KOPT-K1 (cell line): ENCODE results near the gene CTIF.

Experiments
- H3K27ac ChIP-seq: fragments of 200-600 bp; sonication (generic); 2 replicates; pipeline ENCODE4 v1.5.1; 2016; ENCODE audit warnings: antibody characterized with exemption, mild to moderate bottlenecking, low read depth, low read length; ENCODE audit not compliant: poor library complexity, severe bottlenecking
- H3K36me3 ChIP-seq: fragments of 200-600 bp; sonication (generic); 2 replicates; pipeline ENCODE4 v1.5.1; 2017; ENCODE audit warnings: antibody characterized with exemption, mild to moderate bottlenecking, low read length, moderate library complexity; ENCODE audit not compliant: insufficient read depth
- H3K9me3 ChIP-seq: fragments of 200-600 bp; sonication (generic); 2 replicates; pipeline ENCODE4 v1.5.1; 2017; ENCODE audit warnings: antibody characterized with exemption, low read length, mild to moderate bottlenecking; ENCODE audit not compliant: insufficient read depth, poor library complexity, severe bottlenecking

The CTIF gene

DNA sequence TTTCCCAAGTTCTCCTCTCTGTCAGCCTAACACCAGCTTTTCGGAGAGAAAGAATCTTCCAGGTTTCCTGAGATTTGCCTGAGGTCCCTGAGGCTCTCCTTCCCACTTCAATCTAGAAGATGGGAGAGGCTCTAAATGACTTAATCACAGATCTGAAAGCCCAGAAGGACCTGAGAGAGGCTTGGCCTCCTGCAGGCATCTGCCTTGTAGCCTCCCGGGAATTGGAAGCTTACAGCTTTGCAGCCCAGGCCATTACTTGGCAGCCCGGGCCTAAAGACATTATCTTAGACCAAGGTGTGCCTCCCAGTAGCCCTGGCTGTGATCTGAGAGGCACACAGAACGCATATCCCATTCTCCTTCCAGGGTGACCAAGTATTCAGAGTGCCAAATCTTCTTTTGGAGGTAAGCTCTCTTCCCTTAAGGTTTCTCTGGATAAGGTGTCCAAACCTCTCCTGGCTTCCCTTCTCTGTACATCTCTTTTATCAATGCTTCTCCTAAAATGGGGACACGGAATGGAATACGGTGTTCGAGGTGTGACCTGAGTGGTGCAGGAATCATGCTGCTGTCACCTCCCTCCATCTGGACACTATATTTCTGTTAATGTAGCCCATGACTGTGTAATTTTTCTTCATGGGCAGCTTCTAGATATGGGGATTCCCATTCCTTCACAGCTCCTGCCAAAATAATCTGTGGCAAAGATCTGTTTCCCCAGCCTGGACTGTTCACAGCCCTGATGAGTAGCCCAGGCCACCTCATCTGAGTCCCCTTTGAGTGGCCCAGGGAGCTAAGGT is 16.0 kb downstream of the CTIF start:
- Histone ChIP-seq H3K36me3 (no peaks in the 10 kb centered on the region), H3K9me3 (no peaks in the 10 kb centered on the region), H3K27ac (no peak overlapping the region)

GRCh38 chr18:48555465-48555995 is 16.7 kb downstream of the CTIF start:
- H3K9me3 ChIP-seq = no peaks in the 10 kb centered on the region
- H3K36me3 ChIP-seq = no peaks in the 10 kb centered on the region
- H3K27ac ChIP-seq = no peak overlapping the region

DNA sequence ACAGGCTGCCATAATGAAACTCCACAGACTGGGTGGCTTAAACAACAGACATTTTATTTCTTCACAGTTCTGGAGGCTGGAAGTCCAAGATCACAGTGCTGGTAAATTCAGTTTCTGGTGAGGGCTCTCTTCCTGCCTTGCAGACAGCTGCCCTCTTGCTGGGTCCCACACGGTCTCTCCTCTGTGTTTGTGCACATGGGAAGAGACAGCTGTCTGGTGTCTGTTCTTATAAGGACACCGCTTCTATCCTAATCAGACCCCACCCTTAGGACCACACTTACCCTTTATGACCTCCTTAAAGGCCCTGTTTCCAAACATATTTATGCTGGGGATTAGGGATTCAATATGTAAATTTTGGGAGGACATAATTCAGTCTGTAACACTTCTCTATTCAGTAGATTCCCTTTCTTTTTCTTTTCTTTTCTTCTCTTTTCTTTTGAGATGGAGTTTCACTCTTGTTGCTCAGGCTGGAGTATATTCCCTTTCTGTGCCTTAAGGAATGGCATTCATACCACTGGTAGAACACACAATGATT is 18.9 kb downstream of the CTIF start:
- no peaks in the 10 kb centered on the region for H3K9me3 ChIP-seq
- H3K36me3 ChIP-seq = no peaks in the 10 kb centered on the region

GRCh38 chr18:48558248-48558647 is 19.4 kb downstream of the CTIF start:
- Histone ChIP-seq H3K27ac (no peak overlapping the region), H3K36me3 (no peaks in the 10 kb centered on the region), H3K9me3 (no peaks in the 10 kb centered on the region)

More for the DNA sequence above, 18.9 kb downstream of the CTIF start:
- H3K27ac ChIP-seq = no peak overlapping the region

- Histone ChIP-seq H3K36me3 (no peaks in the 10 kb centered on the region), H3K9me3 (no peaks in the 10 kb centered on the region), H3K27ac (no peak overlapping the region)
Measured at GRCh38 chr18:48560491-48560890, 21.7 kb downstream of the CTIF start.

DNA sequence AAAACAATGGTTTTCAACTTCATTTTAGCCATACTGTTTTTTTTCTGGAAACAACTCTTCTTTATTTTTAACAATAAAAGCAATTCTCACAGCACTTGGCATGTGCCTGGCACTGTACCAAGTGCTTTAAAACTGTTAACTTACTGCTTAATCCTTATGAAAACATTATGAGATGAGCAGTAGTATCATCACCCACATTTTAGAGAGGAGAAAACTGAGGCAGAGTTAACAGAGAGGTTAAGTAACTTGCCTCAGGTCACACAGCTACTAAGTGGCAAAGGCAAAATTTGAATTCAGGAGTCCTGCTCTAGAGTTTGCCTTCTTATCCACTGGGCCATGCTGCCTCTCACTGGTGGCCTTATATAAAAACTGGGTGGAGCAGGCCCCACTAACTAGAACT is 23.2 kb downstream of the CTIF start:
- Histone ChIP-seq H3K9me3 (no peaks in the 10 kb centered on the region), H3K36me3 (no peaks in the 10 kb centered on the region), H3K27ac (no peak overlapping the region)

DNA sequence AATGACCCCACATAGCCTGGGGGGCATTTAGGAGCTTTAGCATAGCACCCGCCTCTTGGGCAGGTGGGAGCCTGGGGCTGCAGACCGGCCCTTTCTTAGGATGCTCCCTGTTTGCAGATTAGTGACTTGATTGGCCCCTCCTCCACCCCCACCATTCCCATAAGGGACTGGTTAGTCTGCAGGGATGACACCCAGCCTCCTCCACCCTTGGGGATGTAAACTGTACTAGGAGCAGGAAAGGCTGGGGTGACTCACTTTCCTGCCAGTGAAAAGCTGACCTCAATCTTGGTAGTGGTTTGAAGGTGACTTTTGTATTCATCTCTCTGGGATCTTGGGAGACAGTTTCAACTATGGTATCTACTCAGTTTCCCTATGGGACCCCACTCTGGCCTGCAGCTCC is 24.2 kb downstream of the CTIF start:
- Histone ChIP-seq H3K9me3 (peaks cover under 1% of the 10 kb centered on the region), H3K36me3 (no peaks in the 10 kb centered on the region), H3K27ac (no peak overlapping the region)

DNA sequence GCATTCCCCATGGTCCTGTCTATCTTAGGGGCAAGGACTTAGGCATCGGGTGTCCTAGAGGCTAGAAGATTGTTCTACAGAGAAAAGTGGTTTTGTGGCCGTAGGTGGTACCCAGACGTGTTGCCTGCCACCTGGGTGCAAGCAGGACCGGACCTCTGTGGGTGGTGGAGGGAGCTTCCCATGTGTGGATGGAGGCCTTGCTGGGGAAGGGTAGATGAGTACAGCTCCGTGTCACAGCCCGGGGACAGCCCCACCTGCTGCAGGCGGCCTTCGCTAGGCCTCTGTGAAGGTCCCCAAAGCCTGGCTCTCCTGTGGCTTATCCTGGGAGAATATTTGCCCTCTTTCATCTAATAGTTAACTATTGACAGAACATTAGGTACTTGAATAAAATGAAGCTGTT is 25.3 kb downstream of the CTIF start:
- H3K27ac ChIP-seq = no peak overlapping the region
- H3K36me3 ChIP-seq = no peaks in the 10 kb centered on the region
- peaks cover 12% of the 10 kb centered on the region for H3K9me3 ChIP-seq

DNA sequence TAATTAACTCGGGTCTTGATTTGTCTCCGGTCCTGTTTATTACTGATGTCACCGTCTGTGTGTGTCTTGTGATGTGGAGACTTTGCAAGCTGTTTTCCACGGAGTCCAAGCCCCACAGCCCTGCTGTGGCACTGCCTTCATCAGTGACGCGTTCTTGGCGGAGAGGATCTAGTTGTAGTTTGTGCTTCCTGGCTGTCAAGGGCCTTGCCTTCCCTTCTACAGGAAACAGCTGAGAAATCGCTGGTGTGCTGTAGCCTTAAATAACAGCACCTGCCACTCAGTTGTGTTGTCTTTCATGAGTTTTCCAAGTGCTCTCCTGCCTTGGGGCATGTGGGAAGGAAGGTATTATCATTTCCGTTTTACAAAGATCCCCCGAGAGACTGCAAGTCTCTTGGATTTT is 26.3 kb downstream of the CTIF start:
- H3K9me3 ChIP-seq = peaks cover 12% of the 10 kb centered on the region
- H3K36me3 ChIP-seq = no peaks in the 10 kb centered on the region
- no peak overlapping the region for H3K27ac ChIP-seq

DNA sequence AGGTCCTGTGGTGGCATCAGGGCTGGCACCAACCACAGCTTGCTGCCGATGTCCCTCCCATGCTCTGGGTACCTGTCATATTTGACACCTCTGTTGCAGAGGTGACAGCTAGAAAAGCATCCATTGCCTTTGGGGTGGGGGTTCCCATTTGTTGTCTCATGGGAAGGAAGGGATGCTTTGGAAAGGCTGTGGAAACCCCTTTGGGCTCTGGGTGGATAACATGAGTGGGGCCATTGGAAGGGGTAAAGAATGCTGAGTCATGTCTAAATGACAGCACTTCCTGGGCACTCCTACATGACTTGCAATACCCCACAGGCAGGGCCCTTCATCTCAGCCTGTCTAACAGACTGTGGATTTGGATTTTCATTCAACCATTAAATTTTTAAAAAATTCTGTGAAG is 27.8 kb downstream of the CTIF start:
- Histone ChIP-seq H3K9me3 (peaks cover 12% of the 10 kb centered on the region), H3K36me3 (no peaks in the 10 kb centered on the region), H3K27ac (no peak overlapping the region)

GRCh38 chr18:48567388-48567787 is 28.6 kb downstream of the CTIF start:
- Histone ChIP-seq H3K27ac (no peak overlapping the region), H3K36me3 (no peaks in the 10 kb centered on the region), H3K9me3 (peaks cover 12% of the 10 kb centered on the region)

DNA sequence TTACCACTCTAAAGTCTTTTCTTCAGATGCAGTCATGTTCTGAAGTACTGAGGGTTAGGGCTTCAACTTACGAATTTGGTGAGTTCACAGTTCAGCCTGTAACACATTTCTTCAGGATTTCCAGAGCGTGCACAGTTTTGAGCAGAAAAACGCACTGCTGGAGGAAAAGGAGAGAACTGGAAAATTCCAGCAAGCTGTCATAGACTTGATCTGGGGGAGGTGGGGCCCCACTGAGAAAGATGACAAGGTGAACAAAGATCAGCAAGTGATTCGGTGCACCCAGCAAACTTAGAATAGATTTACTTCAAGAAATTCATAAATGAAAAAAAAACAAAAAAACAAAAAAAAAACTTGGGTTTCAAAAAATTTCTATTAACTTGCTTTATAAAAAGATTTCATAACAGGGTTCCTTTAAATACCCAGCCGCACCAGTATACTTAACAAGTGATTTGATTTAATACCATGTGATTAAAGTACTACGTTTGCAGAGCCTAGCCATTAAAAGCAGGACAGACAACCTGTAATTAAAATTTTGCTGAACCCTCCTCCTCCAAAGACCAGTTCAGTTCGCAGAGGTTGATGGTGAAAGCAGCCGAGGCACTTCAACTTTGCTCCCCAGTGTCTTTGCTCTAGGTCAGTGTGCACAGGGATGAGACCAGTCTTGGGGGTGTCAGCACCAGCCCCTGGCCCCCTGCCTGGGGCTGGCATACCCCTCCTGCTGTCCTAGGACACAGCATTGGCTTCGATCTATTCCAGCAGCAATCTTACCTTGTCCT is 30.5 kb downstream of the CTIF start:
- no peaks in the 10 kb centered on the region for H3K36me3 ChIP-seq
- H3K27ac ChIP-seq = no peak overlapping the region
- peaks cover 12% of the 10 kb centered on the region for H3K9me3 ChIP-seq

- Histone ChIP-seq H3K36me3 (no peaks in the 10 kb centered on the region), H3K9me3 (peaks cover 12% of the 10 kb centered on the region), H3K27ac (no peak overlapping the region)
Measured at GRCh38 chr18:48569915-48570264, 31.1 kb downstream of the CTIF start.

- H3K36me3 ChIP-seq = no peaks in the 10 kb centered on the region
- H3K9me3 ChIP-seq = peaks cover 12% of the 10 kb centered on the region
- no peak overlapping the region for H3K27ac ChIP-seq
Measured at GRCh38 chr18:48570313-48570712, 31.5 kb downstream of the CTIF start.

DNA sequence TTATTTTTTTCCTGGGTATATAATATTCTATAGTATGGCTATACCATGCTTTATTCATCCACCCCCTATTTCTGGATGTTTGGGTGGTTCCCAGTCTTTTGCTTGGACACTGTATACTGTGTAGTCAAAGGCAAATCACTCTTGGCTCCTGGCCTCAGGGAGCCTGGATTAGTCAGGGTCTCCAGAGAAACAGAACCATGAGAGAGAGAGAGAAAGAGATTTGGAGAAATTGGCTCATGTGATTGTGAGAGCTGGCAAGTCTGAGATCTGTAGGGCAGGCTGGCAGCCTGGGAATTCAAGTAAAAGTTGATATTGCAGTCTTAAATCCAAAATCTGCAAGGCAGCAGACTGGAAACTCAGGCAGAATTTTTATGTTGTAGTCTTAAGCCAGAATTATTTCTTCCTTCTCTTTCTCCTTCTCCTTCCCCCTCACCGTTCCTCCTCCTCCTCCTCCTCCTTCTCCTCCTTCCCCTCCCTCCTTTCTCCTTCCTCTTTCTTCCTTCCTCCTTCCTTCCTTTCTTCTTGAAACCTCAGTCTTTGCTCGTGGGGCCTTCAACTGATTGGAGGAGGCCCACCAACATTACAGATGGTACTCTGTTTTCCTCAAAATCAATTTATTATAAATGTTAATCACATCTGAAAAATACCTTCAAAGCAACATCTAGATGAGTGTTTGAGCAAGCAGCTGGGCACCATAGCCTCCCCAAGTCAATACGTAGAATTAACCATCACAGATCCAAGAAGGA is 33.0 kb downstream of the CTIF start:
- no peaks in the 10 kb centered on the region for H3K36me3 ChIP-seq
- H3K9me3 ChIP-seq = peaks cover 12% of the 10 kb centered on the region
- H3K27ac ChIP-seq = no peak overlapping the region
